ENCODE measurements around the gene KCNJ6.

GRCh38 chr21:37564924-37565529 lies 351.2 kb downstream of the KCNJ6 start:
- TF ChIP-seq, protein P1, sequence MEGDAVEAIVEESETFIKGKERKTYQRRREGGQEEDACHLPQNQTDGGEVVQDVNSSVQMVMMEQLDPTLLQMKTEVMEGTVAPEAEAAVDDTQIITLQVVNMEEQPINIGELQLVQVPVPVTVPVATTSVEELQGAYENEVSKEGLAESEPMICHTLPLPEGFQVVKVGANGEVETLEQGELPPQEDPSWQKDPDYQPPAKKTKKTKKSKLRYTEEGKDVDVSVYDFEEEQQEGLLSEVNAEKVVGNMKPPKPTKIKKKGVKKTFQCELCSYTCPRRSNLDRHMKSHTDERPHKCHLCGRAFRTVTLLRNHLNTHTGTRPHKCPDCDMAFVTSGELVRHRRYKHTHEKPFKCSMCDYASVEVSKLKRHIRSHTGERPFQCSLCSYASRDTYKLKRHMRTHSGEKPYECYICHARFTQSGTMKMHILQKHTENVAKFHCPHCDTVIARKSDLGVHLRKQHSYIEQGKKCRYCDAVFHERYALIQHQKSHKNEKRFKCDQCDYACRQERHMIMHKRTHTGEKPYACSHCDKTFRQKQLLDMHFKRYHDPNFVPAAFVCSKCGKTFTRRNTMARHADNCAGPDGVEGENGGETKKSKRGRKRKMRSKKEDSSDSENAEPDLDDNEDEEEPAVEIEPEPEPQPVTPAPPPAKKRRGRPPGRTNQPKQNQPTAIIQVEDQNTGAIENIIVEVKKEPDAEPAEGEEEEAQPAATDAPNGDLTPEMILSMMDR (IDR thresholded peaks at IDR 0.05), result no peak
- no peak for TF ChIP-seq POLR2A (IDR thresholded peaks at IDR 0.05)

All from testis (tissue), 2 donors.